ENCODE data around the gene B4GALNT4. TPM values are rescaled to one million over a fixed set of nuclear protein-coding genes. Genes with fewer than 3 reads are reported as not detected.
A peak's percentile ranks its signal among the peaks of the same experiment; 100 is the strongest.
"Not testable (repeated sequence)": the region's sequence is repeated elsewhere in the genome, so short reads cannot be mapped to it uniquely, and the experiment has no call there.

Gene B4GALNT4
- total RNA-seq, 1 experiment from 2014 or later: 9.4 TPM

DNA sequence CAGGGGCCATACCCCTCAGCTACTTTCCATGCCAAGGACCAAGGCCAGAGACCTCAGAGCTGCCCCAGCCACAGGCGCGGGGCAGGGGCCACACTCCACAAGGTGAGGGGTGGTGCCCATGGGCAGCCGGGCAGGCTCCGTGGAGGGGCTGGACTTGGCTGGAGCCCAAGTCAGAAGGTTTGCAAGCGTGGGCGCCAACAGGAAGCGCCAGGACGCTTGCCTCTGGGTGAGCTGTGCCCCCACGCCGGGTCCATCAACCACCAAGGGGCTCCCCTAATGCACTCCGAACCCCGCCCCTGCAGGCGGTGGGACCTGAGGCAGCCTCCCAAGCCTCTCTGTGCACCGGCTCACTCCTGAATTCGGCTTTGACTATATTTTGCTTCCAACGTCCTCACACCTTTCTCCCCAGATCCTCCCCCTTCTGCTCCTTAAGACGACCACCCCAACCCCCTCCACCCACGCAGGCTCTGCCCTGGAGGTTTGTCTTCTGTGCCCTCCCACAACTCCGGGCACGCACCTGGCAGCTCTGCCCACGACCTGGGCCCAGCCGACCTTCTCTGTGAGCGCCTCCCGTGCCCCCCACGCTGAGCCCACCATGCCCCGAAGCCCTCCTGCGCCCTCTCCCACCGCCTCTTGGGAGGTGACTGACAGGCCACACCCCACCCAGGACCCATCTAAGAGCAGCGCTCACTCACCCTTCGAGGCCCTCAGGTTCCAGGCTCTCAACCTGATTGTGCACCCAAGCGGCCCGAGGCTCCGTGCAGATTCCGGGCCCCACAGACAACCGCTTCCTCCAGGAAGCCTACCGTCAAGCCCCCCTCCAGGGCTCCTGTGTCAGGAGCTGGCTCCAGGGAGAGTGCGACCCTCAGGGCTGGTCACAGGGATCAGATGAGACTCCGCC lies 22.1 kb downstream of the B4GALNT4 start:
- no peak for DNase-seq (ENCODE audit: low read depth)

- no peak for DNase-seq (ENCODE audit: low read depth)
Observed at GRCh38 chr11:392102-392777, 22.9 kb downstream of the B4GALNT4 start.

GRCh38 chr11:393219-394033 lies 24.1 kb downstream of the B4GALNT4 start:
- DNase-seq (ENCODE audit: low read depth): peak; percentile 90

DNA sequence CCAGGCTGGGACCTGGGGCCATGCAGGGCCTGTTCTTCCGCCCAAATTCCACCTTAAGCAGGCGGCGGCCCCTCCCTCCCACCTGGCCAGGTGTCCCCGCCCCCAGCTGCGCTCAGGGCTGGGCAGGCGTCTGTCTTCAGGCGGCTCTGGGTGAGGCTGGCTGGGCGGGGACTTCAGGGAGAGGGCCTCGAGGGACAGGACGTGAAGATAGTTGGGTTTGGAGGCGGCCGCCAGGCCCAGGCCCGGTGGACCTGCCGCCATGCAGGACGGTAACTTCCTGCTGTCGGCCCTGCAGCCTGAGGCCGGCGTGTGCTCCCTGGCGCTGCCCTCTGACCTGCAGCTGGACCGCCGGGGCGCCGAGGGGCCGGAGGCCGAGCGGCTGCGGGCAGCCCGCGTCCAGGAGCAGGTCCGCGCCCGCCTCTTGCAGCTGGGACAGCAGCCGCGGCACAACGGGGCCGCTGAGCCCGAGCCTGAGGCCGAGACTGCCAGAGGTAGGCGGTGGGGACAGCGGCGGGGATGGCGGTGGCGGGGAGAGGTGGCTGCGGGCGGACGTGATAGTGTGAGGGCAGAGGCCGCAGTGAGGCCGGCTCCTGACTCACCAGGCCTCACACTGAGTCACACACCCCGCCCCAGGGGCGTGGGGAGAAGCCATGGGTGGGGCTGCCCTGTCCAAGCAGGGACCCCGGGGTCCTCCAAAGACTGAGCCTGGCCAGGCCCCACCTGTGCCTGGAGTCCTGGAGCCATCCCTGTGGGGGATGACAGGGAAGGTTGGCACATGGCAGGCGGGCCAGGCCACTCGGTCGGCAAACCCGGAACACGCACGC lies 24.9 kb downstream of the B4GALNT4 start, which contains the start of gene PKP3:
Gene PKP3, plus strand, starts transcription at position 176 of the 824 bp plus-strand sequence. Its CDS starts 84 bp downstream, at position 260.
- peak; percentile 76 for DNase-seq (ENCODE audit: low read depth)

DNA sequence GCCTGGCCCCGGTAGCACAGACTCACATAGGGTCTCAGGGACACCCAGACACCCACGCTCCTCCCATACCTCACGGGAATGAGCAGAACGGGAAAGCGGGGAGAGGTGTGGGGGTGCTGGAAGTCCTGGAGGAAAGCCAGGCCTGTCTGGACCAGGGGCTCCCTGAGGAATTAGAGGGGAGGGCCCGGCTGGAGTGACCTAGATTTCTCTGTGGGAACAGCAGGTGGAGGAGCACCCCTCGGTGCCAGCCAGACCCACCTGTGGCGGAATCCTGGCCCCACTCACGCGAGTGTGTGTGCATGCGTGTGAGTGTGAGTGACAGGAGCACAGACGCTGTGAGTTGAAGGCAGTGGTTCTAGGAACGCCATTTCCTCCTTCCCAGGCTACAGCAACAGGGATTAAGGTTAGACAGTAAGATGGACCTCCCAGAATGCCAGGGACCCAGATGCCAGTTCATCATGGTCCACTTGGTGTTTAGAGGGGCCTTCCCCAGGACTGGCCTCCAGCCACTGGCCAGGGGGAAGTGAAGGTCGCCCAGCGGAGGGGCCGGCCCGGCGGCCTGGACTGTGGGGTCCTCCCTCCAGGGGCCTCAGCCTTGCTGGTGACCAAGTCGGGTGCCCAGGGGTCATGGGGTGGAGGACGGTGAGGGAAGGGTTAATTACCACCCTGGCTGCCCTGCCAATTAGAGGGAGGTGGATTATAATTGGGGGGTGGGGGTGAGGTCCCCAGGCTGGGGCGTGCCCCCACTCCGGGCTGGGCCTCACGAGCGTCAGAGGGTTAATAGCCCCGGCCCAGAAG lies 25.8 kb downstream of the B4GALNT4 start:
- DNase-seq (ENCODE audit: low read depth): no peak

DNA sequence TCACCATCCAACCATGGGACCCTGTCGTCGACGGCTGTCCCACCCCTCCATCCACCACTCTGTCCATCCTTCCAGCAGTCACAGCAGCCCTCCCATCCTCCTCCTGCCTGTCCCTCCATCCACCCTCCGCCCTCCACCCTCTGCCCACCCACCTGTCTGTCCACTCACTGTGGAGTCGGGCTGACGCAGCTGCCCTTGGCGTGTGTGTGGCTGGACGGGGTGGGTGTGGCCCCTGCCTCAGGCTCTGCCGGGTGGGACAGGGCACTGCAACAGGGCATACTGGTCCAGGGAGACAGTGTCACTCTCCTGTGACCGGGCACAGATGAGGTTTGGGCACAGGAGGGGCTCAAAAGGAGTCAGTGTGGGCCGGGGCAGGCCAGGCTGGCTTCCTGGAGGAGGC lies 26.6 kb downstream of the B4GALNT4 start:
- DNase-seq (ENCODE audit: low read depth): no peak

- DNase-seq (ENCODE audit: low read depth): peak; percentile 79
Observed at GRCh38 chr11:396511-396947, 27.2 kb downstream of the B4GALNT4 start.

DNA sequence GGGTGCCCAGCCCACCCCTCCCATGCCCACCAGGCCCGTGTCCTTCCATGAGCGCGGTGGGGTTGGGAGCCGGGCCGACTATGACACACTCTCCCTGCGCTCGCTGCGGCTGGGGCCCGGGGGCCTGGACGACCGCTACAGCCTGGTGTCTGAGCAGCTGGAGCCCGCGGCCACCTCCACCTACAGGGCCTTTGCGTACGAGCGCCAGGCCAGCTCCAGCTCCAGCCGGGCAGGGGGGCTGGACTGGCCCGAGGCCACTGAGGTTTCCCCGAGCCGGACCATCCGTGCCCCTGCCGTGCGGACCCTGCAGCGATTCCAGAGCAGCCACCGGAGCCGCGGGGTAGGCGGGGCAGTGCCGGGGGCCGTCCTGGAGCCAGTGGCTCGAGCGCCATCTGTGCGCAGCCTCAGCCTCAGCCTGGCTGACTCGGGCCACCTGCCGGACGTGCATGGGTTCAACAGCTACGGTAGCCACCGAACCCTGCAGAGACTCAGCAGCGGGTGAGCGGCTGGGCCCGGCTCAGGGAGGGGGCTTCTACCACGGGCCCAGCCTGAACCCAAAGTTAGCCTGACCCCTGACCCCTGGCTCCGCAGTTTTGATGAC lies 27.7 kb downstream of the B4GALNT4 start:
- peak; percentile 79 for DNase-seq (ENCODE audit: low read depth)

DNA sequence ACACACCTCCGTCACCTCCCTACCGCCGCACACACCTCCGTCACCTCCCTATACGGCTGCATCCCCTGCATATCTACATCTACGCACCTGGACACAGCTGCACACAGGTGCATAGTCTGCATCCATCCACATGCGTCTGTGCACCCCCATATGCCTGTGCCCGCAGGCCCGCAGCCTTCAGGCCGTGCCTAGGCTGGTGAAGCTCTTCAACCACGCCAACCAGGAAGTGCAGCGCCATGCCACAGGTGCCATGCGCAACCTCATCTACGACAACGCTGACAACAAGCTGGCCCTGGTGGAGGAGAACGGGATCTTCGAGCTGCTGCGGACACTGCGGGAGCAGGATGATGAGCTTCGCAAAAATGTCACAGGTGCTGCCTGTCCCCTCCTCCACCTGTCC lies 29.5 kb downstream of the B4GALNT4 start:
- DNase-seq (ENCODE audit: low read depth): peak; percentile 36

GRCh38 chr11:399731-400211 lies 30.5 kb downstream of the B4GALNT4 start:
- DNase-seq (ENCODE audit: low read depth): no peak

DNA sequence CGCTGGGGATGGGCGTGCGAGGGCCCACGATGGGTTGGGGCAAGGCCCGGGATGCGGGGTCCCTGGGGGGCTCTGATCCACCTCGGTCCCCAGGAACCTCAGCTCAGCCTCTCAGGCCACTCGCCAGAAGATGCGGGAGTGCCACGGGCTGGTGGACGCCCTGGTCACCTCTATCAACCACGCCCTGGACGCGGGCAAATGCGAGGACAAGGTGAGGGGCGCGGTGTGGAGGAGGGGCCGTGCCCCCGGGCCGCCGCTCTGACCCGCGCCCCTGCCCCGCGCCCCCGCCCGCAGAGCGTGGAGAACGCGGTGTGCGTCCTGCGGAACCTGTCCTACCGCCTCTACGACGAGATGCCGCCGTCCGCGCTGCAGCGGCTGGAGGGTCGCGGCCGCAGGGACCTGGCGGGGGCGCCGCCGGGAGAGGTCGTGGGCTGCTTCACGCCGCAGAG lies 31.0 kb downstream of the B4GALNT4 start:
- no peak for DNase-seq (ENCODE audit: low read depth)

DNA sequence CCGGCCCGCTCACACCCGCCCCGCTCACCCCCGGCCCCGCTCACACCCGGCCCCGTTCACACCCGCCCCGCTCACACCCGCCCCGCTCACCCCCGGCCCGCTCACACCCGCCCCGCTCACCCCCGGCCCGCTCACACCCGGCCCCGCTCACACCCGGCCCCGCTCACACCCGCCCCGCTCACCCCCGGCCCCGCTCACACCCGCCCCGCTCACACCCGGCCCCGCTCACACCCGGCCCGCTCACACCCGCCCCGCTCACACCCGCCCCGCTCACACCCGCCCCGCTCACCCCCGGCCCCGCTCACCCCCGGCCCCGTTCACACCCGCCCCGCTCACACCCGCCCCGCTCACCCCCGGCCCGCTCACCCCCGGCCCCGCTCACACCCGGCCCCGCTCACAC lies 31.9 kb downstream of the B4GALNT4 start:
- DNase-seq (ENCODE audit: low read depth): not testable (repeated sequence)

- DNase-seq (ENCODE audit: low read depth): no peak
Observed at GRCh38 chr11:403021-403760, 33.9 kb downstream of the B4GALNT4 start.

DNA sequence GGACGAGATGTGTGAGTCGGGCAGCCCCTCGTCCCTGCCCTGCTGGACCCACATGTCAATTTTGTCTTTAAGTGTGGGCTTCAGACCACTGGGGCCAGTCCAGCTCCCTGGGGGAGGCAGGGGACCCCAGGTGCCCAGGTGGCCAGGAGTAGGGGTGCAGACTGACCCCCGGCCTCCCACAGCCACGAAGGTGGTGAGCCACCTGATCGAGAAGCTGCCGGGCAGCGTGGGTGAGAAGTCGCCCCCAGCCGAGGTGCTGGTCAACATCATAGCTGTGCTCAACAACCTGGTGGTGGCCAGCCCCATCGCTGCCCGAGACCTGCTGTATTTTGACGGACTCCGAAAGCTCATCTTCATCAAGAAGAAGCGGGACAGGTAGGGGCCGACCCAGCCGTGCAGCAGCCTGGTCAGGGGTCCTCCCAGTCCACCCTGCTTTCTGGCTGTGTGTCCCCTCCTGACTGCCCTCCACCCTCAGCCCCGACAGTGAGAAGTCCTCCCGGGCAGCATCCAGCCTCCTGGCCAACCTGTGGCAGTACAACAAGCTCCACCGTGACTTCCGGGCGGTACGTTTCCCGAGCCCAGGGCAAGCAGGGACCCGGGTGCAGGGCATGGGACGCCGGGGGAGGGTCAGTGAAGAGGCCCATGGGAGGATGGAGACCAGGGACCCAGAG lies 34.6 kb downstream of the B4GALNT4 start:
- DNase-seq (ENCODE audit: low read depth): no peak

- no peak for DNase-seq (ENCODE audit: low read depth)
Observed at GRCh38 chr11:404551-405264, 35.4 kb downstream of the B4GALNT4 start.

DNA sequence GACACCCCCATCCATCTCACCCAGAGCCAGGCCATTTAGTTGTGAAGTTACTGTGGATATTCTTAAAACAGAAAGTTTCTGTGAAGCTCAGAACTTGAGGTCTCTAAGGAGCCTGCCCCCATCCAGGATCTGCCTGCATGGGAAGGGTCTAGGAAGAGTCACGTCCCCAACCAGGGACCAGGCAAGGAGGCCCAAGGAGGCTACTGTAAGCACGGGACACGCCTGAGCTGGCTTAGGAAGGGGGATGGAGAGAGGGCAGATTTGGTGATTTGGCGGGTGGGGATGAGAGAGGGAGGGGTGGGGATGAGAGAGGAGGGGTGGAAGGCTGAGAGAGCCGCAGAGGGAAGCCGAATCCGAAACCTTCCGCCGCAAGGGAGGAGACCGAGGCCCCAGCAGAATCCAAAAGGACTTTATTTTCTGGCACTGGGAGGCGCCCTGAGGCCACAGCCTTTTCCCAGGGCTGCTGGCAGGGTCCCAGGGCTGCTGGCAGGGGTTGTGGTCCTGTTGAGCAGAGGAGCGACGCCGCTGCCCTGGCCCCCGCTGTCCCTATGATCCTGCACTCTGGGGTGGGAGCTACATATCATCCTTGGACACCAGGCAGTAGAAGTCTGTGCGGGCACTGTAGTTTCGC lies 36.1 kb downstream of the B4GALNT4 start:
- DNase-seq (ENCODE audit: low read depth): no peak
